Uterus (tissue), 4 donors: ENCODE data around the gene TUFT1. TPM values are rescaled to one million over a fixed set of nuclear protein-coding genes. Genes with fewer than 3 reads are reported as not detected.

Source experiments
- DNase-seq, 2 donors: peaks; one replicate each; pipeline ENCODE4 v3.0.0-alpha.2; 2019 to 2020
- H3K27ac ChIP-seq, 2 donors: fragments of 200-600 bp; sonication (generic); 1 replicate in 1 of 2; 2 replicates in 1 of 2; pipeline ENCODE4 v1.5.1; 2016 to 2018
- H3K27me3 ChIP-seq, 2 donors: fragments of 200-600 bp; sonication (generic); one replicate each; pipeline ENCODE4 v1.5.1; 2018 to 2019; ENCODE audit warnings: control low read depth in 1 of 2
- H3K36me3 ChIP-seq, 2 donors: fragments of 200-600 bp; sonication (generic); one replicate each; pipeline ENCODE4 v1.5.1; 2019; ENCODE audit warnings: control low read depth in 1 of 2
- H3K4me1 ChIP-seq, 2 donors: fragments of 200-600 bp; sonication (generic); one replicate each; pipeline ENCODE4 v1.5.1; 2018 to 2019; ENCODE audit warnings: control low read depth in 1 of 2
- H3K4me3 ChIP-seq, 2 donors: fragments of 200-600 bp; sonication (generic); 1 replicate in 1 of 2; 2 replicates in 1 of 2; pipeline ENCODE4 v1.5.1; 2018 to 2019; ENCODE audit warnings: mild to moderate bottlenecking in 1 of 2
- H3K9me3 ChIP-seq, 2 donors: fragments of 200-600 bp; sonication (generic); one replicate each; pipeline ENCODE4 v1.5.1; 2019; ENCODE audit warnings: control low read depth in 1 of 2
- CTCF ChIP-seq, 4 experiments: fragments of 200-600 bp in 2 of 4; fragments of 450-650 bp in 2 of 4; sonication (generic) in 2 of 4; IDR thresholded peaks; one replicate each; pipeline ENCODE4 v1.5.1; 2016 to 2019; ENCODE audit warnings: antibody characterized with exemption in 4 of 4, mild to moderate bottlenecking in 2 of 4, moderate library complexity in 1 of 4
- POLR2A ChIP-seq, 2 donors: fragments of 450-650 bp; IDR thresholded peaks; one replicate each; pipeline ENCODE4 v1.6.1; 2016; ENCODE audit warnings: antibody characterized with exemption in 2 of 2, mild to moderate bottlenecking in 1 of 2, moderate library complexity in 1 of 2
- intact Hi-C: fragments of 100-400 bp; cut with DNase I; formaldehyde crosslinking; loops from one replicate; pipeline ENCODE4 v1.15.1; 2023; ENCODE audit warnings: low total_unique reads
- total RNA-seq, 4 donors: library from RNA; depleted of rRNA in 3 of 4; stranded (reverse); fragments of >200 nt in 3 of 4; gene quantifications; one replicate each; pipeline versions ENCODE4 v1.1.0 to v1.2.4, GENCODE V29; 2014 to 2023
- donor health status: DM: yes; HTN: yes; CAD: no.

TUFT1 gene
- total RNA-seq, 4 donors from 2014 or later, result 0.29 to 7.3 (median 5.0) TPM

GRCh38 chr1:151508833-151509232, 31.3 kb upstream of the TUFT1 start:
- no peak for DNase-seq
- Histone ChIP-seq H3K27me3 (no peaks in the 10 kb centered on the region), H3K4me1 (peaks cover 0 to 11% of the 10 kb centered on the region in 2 donors), H3K27ac (no peak overlapping the region), H3K9me3 (no peaks in the 10 kb centered on the region), H3K36me3 (no peaks in the 10 kb centered on the region), H3K4me3 (no peak overlapping the region)
- intact Hi-C loops, result no loop called here
- TF ChIP-seq POLR2A (IDR thresholded peaks at IDR 0.05) (no peak), CTCF (IDR thresholded peaks at IDR 0.05) (no peak)

- Histone ChIP-seq H3K9me3 (no peaks in the 10 kb centered on the region), H3K27me3 (no peaks in the 10 kb centered on the region), H3K36me3 (no peaks in the 10 kb centered on the region), H3K27ac (no peak overlapping the region), H3K4me3 (no peak overlapping the region), H3K4me1 (peaks cover 0 to 11% of the 10 kb centered on the region in 2 donors)
- TF ChIP-seq CTCF (IDR thresholded peaks at IDR 0.05) (no peak), POLR2A (IDR thresholded peaks at IDR 0.05) (no peak)
- intact Hi-C loops, result no loop called here
- no peak for DNase-seq
These were observed 30.6 kb upstream of the TUFT1 start for GRCh38 chr1:151509350-151510019.

GRCh38 chr1:151510020-151510405, 30.1 kb upstream of the TUFT1 start:
- Histone ChIP-seq H3K4me1 (peaks cover 0 to 11% of the 10 kb centered on the region in 2 donors), H3K9me3 (no peaks in the 10 kb centered on the region), H3K36me3 (no peaks in the 10 kb centered on the region), H3K27me3 (no peaks in the 10 kb centered on the region), H3K4me3 (no peak overlapping the region), H3K27ac (peak overlapping the region in 1 of 2 donors; percentile 70)
- intact Hi-C loops, result no loop called here
- DNase-seq, result no peak
- no peak for TF ChIP-seq POLR2A (IDR thresholded peaks at IDR 0.05)
- no peak for TF ChIP-seq CTCF (IDR thresholded peaks at IDR 0.05)

GRCh38 chr1:151510614-151510956, 29.5 kb upstream of the TUFT1 start:
- Histone ChIP-seq H3K9me3 (no peaks in the 10 kb centered on the region), H3K27ac (peak overlapping the region; percentile 70 to 82), H3K4me1 (peaks cover 0 to 11% of the 10 kb centered on the region in 2 donors), H3K4me3 (peak overlapping the region; percentile 31 to 61), H3K27me3 (no peaks in the 10 kb centered on the region), H3K36me3 (no peaks in the 10 kb centered on the region)
- intact Hi-C loops, result no loop called here
- DNase-seq, result no peak
- TF ChIP-seq POLR2A (IDR thresholded peaks at IDR 0.05) (no peak), CTCF (IDR thresholded peaks at IDR 0.05) (no peak)

GRCh38 chr1:151510957-151511635, 29.0 kb upstream of the TUFT1 start, which contains the start of gene CGN:
CGN (plus strand) TSS chr1:151511387; CDS start chr1:151518520, 7,133 bp downstream.
- Histone ChIP-seq H3K27me3 (no peaks in the 10 kb centered on the region), H3K4me1 (peaks cover 0 to 11% of the 10 kb centered on the region in 2 donors), H3K9me3 (no peaks in the 10 kb centered on the region), H3K27ac (peak within 1 kb of the TSS; percentile 70 to 82), H3K36me3 (no peaks in the 10 kb centered on the region), H3K4me3 (peak within 1 kb of the TSS; percentile 31 to 61)
- DNase-seq, result peak; percentile 82 to 88
- intact Hi-C loops, result no loop called here
- peak in 1 of 4 experiments; percentile 9 for TF ChIP-seq CTCF (IDR thresholded peaks at IDR 0.05)
- peak in 1 of 2 donors; percentile 14 for TF ChIP-seq POLR2A (IDR thresholded peaks at IDR 0.05)
